Stimulated activated CD4-positive, alpha-beta T cell treated with anti-CD3 and anti-CD28 coated beads, Interleukin-15, amount 100 ng/mL, for 1 hour (primary cell): ENCODE results near the gene PAF1.

Source experiments
- DNase-seq, 2 donors: peaks; one replicate each; pipeline ENCODE4 v3.0.0-alpha.2; 2020; ENCODE audit warnings: low read depth in 1 of 2, low spot score in 1 of 2

PAF1 gene

GRCh38 chr19:39406656-39407409 lies 15.9 kb upstream of the PAF1 start, which contains the start of gene ZFP36:
Gene ZFP36, plus strand, starts transcription at chr19:39406847. Its CDS starts 58 bp downstream, at chr19:39406905.
- peak; percentile 82 to 88 for DNase-seq

DNA sequence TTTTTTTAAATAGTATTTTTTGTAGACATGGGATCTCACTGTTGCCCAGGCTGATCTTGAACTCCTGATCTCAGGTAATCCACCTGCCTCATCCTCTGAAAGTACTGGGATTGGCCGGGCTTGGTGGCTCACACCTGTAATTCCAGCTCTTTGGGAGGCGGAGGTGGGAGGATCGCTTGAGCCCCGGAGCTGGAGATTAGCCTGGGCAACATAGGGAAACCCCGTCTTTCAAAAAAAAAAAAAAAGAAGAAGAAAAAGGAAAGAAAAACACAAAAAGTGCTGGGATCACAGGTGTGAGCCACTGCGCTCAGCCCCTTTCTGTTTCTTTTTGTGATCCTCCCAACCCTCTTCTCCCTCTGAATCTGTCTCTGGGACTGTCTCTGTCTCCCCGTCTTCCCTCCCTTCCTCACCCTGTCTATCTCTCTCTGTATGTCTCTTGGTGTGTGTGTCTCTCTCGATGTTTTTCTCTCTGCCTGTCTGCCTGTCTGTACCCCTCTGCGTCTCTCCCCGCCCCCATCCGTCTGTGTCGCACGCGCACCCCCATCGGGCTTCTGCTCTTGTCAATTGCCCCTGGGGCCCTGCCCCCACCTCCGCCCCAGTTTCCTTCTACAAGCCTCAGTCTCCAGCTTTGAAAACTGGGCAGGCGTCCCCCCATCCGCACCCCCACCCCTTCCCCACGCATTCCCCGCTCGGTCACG lies 15.2 kb upstream of the PAF1 start:
- DNase-seq = peak; percentile 77 to 88

DNA sequence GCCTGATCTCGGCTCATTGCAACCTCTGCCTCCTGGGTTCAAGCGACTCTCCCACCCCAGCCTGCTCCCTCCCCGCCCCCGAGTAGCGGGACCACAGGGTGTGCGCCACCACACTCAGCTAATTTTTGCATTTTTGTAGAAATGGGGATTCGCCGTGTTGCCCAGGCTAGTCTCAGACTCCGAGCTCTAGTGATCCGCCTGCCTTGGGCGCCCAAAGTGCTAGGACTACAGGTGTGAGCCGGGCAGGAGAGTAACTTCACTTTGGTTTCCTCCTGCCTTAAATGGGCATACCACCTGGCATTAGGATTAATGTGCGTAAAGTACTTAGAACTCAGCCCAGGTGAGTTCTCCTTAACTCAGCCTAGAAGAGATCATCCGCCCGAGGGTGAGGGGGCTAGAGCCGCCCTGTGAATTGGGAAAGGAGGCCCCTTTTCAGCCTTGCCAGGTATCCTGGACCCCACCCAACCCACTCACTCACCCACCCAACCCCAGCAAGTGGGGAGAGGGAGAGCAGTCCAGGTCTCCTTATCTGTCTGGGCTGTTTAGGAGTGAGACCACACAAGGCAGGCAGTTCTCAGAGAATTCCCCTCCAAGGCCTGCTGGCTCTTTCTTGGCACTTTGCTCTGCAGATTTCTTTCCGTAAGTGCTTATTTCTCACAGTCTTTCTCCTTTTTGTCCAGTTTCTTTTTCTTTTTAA lies 14.5 kb upstream of the PAF1 start:
- no peak for DNase-seq

DNA sequence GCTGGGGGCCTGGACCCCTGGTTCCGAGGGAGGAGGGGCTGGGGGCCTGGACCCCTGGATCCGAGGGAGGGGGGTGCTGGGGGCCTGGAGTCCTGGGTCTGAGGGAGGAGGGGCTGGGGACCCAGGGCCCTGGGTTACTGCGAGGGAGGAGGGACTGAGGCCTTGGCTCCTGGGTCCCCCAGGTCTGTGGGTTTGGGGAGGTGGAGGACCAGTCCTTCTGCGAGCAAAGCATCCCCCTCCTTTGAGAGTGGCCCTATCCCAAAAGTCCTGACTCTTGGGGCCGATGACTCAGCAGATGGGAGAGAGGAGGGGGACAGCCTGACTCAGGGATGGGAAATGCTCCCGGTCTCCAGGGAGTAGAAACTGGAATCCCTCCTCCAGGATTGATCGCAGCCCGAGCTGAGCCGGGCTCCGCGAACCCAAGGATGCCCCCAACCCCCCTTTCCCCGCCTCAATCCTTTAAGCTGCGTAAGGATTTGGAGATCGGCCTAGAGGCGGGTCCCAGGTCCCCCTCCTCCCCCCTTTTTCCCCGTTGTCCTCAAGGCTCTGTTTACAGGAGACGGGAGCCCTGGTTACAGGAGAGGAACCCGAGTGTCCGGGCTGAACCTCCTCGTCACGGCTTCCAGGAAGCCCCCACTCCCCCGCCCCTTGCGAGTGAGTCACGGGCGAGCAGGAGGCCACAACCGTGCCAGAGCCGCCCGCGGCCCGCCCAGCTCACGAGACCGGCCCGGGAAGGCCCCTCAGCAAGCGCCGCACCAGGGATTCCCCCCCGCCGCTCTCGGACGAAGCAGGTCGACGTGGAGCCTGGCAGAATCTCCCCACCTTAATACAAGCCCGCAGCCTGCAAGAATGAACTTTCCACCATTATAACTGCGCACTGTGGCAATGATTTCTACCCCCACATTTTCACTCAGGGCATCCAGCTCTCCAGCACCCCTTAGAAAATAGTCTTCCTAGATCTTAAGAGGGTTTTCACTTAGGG lies 12.7 kb upstream of the PAF1 start:
- peak; percentile 93 to 97 for DNase-seq

- peak; percentile 73 to 78 for DNase-seq
Measured at GRCh38 chr19:39402346-39403300, 11.7 kb upstream of the PAF1 start.

- DNase-seq = peak; percentile 61 to 75
Measured at GRCh38 chr19:39401549-39402345, 10.8 kb upstream of the PAF1 start.

DNA sequence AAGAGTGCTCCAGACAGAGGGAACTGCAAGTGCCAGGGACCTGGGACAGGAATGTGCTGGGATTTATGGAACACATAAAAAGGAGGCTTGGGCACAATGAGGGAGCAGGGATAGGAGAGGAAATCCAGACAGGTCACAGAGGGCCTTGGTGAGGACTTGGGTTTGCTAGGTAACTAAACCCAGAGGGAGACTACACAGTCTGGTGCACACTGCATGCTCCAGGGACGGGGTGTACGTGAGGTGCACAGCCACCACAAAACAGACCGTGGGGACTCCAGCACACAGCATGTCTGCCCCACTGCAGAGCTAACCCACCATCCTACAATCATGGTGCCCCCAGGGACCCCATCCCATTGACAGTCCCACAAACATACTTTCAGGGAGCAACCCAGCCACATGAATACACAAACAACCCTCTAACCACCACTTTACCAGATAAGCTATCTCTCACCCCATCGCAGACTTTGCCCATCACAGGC lies 10.2 kb upstream of the PAF1 start:
- DNase-seq = no peak

DNA sequence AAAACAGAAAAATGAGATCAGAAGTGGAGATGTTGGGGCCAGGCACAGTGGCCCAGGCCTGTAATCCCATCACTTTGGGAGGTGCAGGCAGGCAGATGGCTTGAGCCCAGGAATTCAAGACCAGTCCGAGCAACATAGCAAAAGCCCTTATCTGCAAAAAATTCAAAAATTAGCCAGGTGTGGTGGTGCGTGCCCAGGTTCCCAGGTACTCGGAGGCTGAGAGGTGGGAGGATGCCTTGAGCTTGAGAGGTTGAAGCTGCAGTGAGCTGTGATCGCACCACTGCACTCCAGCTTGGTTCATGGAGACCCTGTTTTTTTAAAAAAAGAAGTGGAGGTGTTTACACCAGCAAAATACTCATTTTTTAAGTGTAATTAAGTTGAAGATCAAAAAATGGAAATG lies 9.2 kb upstream of the PAF1 start:
- DNase-seq = no peak

DNA sequence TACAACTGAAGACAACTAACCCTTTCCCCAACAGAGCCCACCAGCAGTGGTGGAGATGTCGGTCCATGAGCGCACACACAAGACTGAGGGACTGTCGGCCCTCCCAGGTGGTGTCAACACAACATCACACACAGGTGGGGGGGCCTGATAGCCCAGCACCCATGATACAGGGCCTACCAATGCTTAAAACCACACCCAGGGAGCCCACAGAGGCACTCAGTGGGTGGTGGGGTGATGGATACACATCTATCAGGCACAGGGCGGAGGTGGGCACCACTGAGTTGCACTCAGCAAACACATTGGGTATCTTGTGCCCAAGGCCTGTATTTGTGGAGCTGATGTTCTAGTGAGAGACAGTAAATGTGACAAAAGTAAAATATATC lies 8.8 kb upstream of the PAF1 start:
- no peak for DNase-seq

DNA sequence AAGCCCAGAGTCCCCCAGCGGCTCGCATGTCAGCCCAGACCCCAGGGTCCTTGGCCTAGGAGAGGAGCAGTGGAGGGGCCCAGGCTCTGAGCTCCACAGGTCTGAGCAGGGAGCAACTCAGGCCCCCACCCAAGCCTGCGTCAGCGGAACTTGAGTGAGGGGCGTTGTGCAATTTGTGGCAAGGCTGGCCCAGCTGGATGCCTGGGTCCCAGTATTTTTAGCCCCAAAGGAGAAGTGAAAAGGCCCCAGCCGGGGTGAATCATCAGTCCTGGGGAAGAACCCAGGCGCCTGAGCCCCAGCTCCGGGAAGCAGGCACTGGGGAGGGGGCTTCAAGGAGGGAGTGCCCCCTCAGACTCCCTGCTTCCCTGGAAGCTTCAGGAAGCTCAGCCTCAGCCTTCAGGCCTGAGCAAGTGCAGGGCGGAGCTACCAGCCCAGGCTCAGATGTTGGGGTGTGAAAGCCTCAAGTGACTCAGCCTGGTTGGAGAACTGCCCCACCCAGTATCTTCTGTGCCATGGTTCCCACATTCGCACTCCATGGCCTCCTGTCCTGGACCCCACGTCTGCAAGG lies 7.5 kb upstream of the PAF1 start:
- no peak for DNase-seq

- DNase-seq = peak; percentile 87 to 94
Measured at GRCh38 chr19:39397360-39398296, 6.7 kb upstream of the PAF1 start.

GRCh38 chr19:39390451-39390750 lies 505 bp downstream of the PAF1 start:
- DNase-seq = no peak

- no peak for DNase-seq
Measured at GRCh38 chr19:39389631-39390414, 1.1 kb downstream of the PAF1 start.

DNA sequence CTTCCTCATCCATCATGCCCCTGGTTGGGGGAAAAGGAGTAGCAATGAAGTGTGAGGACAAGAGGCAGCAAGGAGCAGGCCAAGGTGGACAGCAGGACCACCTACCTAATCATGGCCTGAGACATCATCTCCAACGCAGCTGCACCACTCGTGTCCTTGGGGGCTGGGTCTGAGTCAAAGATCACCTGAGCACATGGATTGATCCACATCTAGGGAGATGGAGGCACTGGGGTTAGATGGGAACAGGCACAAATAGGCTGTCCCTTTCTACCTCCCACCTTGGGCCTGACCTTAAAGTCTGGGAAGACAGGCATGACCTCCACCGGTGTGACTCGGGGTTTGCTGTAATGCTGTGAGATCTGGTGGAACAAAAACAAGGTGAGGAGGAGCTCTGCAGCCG lies 2.2 kb downstream of the PAF1 start:
- DNase-seq = no peak

GRCh38 chr19:39386557-39386956 lies 4.3 kb downstream of the PAF1 start:
- DNase-seq = no peak

- DNase-seq = no peak
Measured at GRCh38 chr19:39385629-39386411, 5.1 kb downstream of the PAF1 start.
